LNCaP clone FGC (cell line): ENCODE results near the gene YPEL2.
A peak's percentile ranks its signal among the peaks of the same experiment; 100 is the strongest.

ENCODE experiments used
- DNase-seq: peaks from one replicate; pipeline ENCODE4 v3.0.0-alpha.2; 2011; ENCODE audit warnings: low read depth
- H3K4me3 ChIP-seq: 2 replicates; pipeline ENCODE4 v1.5.1; 2011; ENCODE audit warnings: mild to moderate bottlenecking, low read depth, low read length, control low read depth
- TF ChIP-seq, protein P1 (sequence below): IDR thresholded peaks from 2 replicates; pipeline ENCODE4 v1.5.1; 2012; ENCODE audit warnings: mild to moderate bottlenecking; ENCODE audit not compliant: control insufficient read depth, insufficient read depth; ENCODE audit errors: extremely low read depth

Gene YPEL2

DNA sequence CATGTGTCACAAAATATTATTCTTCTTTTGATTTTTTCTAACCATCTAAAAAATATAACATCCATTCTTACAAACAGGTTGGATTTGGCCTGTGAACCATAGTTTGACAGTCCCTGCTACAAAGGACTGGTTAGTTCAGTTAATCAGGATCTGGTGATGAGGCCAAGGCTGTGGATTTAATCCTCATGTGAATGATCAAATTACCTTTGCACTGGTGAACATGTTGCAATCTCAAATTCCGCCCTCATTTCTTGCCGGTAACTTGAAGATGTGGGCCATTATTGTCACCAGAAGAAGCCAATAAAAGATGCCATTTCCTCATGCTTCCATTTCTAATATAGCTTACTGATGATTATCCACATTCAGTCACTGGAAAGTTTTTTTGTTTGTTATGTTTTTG is 35.3 kb upstream of the YPEL2 start:
- TF ChIP-seq, protein P1, sequence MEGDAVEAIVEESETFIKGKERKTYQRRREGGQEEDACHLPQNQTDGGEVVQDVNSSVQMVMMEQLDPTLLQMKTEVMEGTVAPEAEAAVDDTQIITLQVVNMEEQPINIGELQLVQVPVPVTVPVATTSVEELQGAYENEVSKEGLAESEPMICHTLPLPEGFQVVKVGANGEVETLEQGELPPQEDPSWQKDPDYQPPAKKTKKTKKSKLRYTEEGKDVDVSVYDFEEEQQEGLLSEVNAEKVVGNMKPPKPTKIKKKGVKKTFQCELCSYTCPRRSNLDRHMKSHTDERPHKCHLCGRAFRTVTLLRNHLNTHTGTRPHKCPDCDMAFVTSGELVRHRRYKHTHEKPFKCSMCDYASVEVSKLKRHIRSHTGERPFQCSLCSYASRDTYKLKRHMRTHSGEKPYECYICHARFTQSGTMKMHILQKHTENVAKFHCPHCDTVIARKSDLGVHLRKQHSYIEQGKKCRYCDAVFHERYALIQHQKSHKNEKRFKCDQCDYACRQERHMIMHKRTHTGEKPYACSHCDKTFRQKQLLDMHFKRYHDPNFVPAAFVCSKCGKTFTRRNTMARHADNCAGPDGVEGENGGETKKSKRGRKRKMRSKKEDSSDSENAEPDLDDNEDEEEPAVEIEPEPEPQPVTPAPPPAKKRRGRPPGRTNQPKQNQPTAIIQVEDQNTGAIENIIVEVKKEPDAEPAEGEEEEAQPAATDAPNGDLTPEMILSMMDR, result no peak
- no peak overlapping the region for H3K4me3 ChIP-seq
- DNase-seq, result no peak

DNA sequence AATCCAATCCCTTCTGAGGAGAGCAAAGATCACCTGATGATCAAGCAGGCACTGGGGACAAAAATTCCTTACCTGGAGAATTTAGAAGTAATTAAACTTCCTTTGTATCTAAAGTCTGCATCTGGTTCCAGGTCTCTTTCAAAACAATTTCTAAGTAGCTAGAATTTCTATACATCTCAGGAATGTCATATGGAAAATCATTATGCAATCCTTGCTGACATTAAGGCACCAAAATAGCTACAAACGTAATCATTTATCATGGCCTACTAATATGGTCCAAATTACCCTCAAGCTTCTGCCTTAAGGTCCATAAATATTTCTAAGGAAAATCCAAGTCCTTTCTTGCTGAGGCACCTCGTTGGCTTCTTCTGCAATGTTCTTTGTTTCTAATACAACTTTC is 32.9 kb upstream of the YPEL2 start:
- H3K4me3 ChIP-seq, result no peak overlapping the region
- DNase-seq, result no peak
- TF ChIP-seq, protein P1, result no peak

DNA sequence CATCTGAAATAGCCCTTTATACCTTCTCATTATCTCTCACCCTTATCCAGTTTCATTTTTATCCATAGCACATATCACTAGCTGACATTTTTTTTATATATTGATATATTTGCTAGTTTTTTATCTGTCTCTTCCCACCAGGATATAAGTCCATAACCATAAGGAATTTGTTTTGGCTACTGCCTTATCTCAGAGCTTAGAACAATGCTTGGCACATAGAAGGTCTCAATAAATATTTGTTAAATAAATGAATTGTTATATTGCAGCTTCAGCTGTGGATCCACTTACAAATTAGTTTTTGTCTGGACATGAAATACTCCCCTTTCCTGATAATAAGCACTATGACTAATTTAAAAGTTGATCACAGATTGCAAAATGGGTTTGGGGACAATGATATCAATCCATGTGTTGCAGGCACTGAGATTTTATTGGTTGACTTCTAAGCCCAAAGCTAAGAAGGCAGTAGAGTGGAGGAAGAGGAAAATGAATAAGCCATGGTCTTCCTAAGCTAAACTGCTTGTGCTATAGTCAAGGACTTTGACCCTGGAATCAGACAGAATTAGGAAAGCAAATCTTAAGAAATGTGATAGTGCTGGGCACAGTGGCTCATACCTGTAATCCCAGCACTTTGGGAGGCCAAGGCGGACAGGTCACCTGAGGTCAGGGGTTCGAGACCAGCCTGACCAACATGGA is 31.9 kb upstream of the YPEL2 start:
- no peak overlapping the region for H3K4me3 ChIP-seq
- TF ChIP-seq, protein P1, result no peak
- DNase-seq, result peak; percentile 76

DNA sequence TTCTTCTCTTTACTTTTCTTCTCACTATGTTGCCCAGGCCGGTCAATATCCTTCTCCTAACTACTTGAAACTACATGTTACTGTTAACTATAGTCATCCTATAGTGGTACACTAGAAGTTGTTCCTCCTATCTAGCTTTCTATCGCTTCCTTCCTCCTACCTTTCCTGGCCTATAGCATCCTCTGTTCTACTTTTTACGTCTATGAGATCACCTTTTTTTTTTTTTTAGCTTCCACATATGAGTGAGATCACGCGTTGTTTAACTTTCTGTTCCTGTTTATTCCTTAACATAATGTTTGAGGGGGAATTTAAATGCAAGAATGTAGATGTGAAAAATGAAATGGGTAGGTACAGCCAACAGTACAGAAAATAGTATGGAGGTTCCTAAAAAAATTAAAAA is 30.5 kb upstream of the YPEL2 start:
- no peak for DNase-seq
- TF ChIP-seq, protein P1, result no peak
- H3K4me3 ChIP-seq, result no peak overlapping the region

DNA sequence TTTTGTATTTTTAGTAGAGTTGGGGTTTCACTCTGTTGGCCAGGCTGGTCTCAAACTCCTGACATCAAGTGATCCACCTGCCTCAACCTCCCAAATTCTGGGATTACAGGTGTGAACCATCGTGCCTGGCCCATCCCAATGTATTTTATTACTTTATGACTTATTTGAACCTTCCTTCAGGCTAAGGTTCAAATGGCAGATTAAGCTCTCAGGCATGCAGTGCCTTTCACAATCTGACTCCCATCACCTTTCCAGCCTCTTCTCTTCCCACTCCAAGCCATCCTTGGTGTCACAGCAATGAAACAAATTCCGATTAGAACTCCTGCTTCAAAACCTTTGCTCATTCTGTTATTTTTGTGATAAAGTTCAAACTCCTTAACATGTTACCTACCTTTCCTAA is 26.6 kb upstream of the YPEL2 start:
- TF ChIP-seq, protein P1, result no peak
- no peak overlapping the region for H3K4me3 ChIP-seq
- DNase-seq, result no peak

DNA sequence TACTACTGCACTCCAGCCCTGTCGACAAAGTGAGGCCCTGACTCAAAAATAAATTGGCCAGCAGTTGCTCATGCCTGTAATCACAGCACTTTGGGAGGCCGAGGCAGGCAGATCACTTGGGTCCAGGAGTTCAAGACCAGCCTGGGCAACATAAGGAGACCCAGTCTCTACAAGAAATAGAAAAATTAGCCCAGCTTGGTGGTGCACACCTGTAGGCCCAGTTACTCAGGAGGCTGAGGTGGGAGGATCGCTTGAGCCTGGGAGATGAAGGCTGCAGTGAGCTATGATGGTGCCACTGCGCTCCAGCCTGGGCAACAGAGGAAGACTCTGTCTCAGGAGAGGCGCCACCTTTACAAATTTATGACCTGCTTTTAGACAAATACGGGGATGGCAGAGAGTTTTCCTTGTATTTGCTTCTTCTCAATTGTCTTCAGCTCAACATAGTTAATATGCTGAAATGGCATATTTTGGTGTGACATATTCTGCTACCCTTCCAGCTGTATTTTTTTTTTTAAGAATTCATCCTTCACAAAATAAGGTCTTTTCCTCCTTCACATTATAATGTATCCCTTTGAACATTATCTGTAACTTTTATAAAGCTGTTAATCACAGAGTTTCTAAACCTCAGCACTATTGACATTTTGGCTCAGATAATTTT is 21.1 kb upstream of the YPEL2 start:
- TF ChIP-seq, protein P1, result no peak
- DNase-seq, result no peak
- no peak overlapping the region for H3K4me3 ChIP-seq
